Common myeloid progenitor, CD34-positive (primary cell): ENCODE measurements around the gene PXN.

Experiments used
- CTCF ChIA-PET: fragments of 350-600 bp; sonication (Branson Sonifier 250); formaldehyde crosslinking; loops from one replicate; lab custom pipeline; 2021; ENCODE audit warnings: antibody characterized with exemption; lab: Charles Lee
- POLR2A ChIA-PET: fragments of 350-600 bp; sonication (Branson Sonifier 250); formaldehyde crosslinking; loops from one replicate; lab custom pipeline; 2021; ENCODE audit warnings: antibody characterized with exemption; lab: Charles Lee
- DNase-seq, 3 donors: peaks; one replicate each; pipeline versions ENCODE4 v3.0.0 to v3.0.0-alpha.2; 2013
- H3K27ac ChIP-seq, 2 experiments: 1 replicate in 1 of 2; 2 replicates in 1 of 2; pipeline ENCODE4 v1.7.0; 2013; ENCODE audit warnings: inconsistent platforms in 2 of 2, low read length in 2 of 2, mild to moderate bottlenecking in 2 of 2, low read depth in 1 of 2, moderate library complexity in 1 of 2; ENCODE audit not compliant: severe bottlenecking in 2 of 2, insufficient read depth in 1 of 2, poor library complexity in 1 of 2
- H3K27me3 ChIP-seq, 5 experiments: replicated peaks in 2 of 5; 1 replicate in 3 of 5; 2 replicates in 2 of 5; pipeline versions ENCODE4 v1.6.1 to v1.7.0; 2013; ENCODE audit warnings: low read length in 4 of 5, mild to moderate bottlenecking in 2 of 5, moderate library complexity in 2 of 5, inconsistent platforms in 1 of 5; ENCODE audit not compliant: insufficient read depth in 5 of 5, control insufficient read depth in 4 of 5
- H3K36me3 ChIP-seq, 4 experiments: 1 replicate in 2 of 4; 2 replicates in 2 of 4; pipeline versions ENCODE4 v1.6.1 to v1.7.0; 2013; ENCODE audit warnings: low read length in 3 of 4, control low read depth in 1 of 4, mild to moderate bottlenecking in 1 of 4; ENCODE audit not compliant: control insufficient read depth in 4 of 4, insufficient read depth in 4 of 4
- H3K4me1 ChIP-seq, 4 experiments: 1 replicate in 3 of 4; 2 replicates in 1 of 4; pipeline versions ENCODE4 v1.6.1 to v1.7.1; 2013; ENCODE audit warnings: low read length in 3 of 4, mild to moderate bottlenecking in 3 of 4, control low read depth in 1 of 4, inconsistent platforms in 1 of 4, moderate library complexity in 1 of 4; ENCODE audit not compliant: control insufficient read depth in 4 of 4, insufficient read depth in 4 of 4; ENCODE audit errors: control extremely low read depth in 1 of 4
- H3K4me3 ChIP-seq, 7 experiments: 1 replicate in 4 of 7; 2 replicates in 3 of 7; pipeline versions ENCODE4 v1.5.1 to v1.7.0; 2013; ENCODE audit warnings: mild to moderate bottlenecking in 7 of 7, low read length in 6 of 7, moderate library complexity in 6 of 7, inconsistent platforms in 2 of 7, low read depth in 2 of 7, control low read depth in 1 of 7; ENCODE audit not compliant: insufficient read depth in 4 of 7, control insufficient read depth in 1 of 7; ENCODE audit errors: extremely low read depth in 1 of 7
- H3K9me3 ChIP-seq, 5 experiments: 1 replicate in 4 of 5; 2 replicates in 1 of 5; pipeline versions ENCODE4 v1.6.1 to v1.7.1; 2013; ENCODE audit warnings: low read length in 4 of 5, mild to moderate bottlenecking in 2 of 5, inconsistent platforms in 1 of 5, low read depth in 1 of 5, moderate library complexity in 1 of 5; ENCODE audit not compliant: control insufficient read depth in 4 of 5, insufficient read depth in 2 of 5; ENCODE audit errors: control extremely low read depth in 1 of 5
- WGBS: methylation state at CpG from one replicate; pipeline ENCODE4 v1.1.5; 2013; ENCODE audit not compliant: insufficient coverage; 5-methylcytosine and 5-hydroxymethylcytosine counted together

Gene PXN

GRCh38 chr12:120262852-120263747 is 2.4 kb downstream of the PXN start:
- Histone ChIP-seq H3K4me1 (peaks cover 13 to 64% (median 49%) of the 10 kb centered on the region in 4 experiments), H3K27ac (peak overlapping the region in 1 of 2 experiments; percentile 55), H3K9me3 (no peaks in the 10 kb centered on the region), H3K4me3 (peak overlapping the region in 5 of 7 experiments; percentile 29 to 79 (median 44)), H3K36me3 (no peaks in the 10 kb centered on the region), H3K27me3 (no peaks in the 10 kb centered on the region)
- DNase-seq: no peak
- WGBS: 80% methylated on average over 9 of the region's 15 CpGs
- CTCF ChIA-PET: interaction anchor here (0.9 to 43.0 kb wide), 5 partner anchors 17 to 74 kb away, joined by 3 to 879 read pairs (median 3); partner anchors contain the start of gene RPLP0
- POLR2A ChIA-PET: interaction anchor here (0.6 to 2.3 kb wide), 7 partner anchors 9 to 115 kb away, joined by 3 to 14 read pairs (median 4); partner anchors contain the start of genes RNU4-1, RNU4-2 and RPLP0

- ChIA-PET POLR2A (interaction anchor here (0.6 to 2.3 kb wide), 8 partner anchors 8 to 116 kb away, joined by 3 to 14 read pairs (median 4); partner anchors contain the start of genes RNU4-1, RNU4-2 and RPLP0), CTCF (interaction anchor here (0.9 to 43.0 kb wide), 6 partner anchors 13 to 73 kb away, joined by 3 to 879 read pairs (median 4); partner anchors contain the start of gene RPLP0)
- H3K4me1 ChIP-seq: peaks cover 13 to 55% (median 48%) of the 10 kb centered on the region in 4 experiments
- H3K4me3 ChIP-seq: peak overlapping the region in 5 of 7 experiments; percentile 29 to 79 (median 42)
- 50% methylated on average over 10 of the region's 10 CpGs for WGBS
- H3K27me3 ChIP-seq: no peaks in the 10 kb centered on the region
- H3K9me3 ChIP-seq: no peaks in the 10 kb centered on the region
- peak overlapping the region in 1 of 2 experiments; percentile 55 for H3K27ac ChIP-seq
- no peaks in the 10 kb centered on the region for H3K36me3 ChIP-seq
- peak; percentile 43 to 78 (median 73) for DNase-seq
Measured at GRCh38 chr12:120261951-120262851, 3.3 kb downstream of the PXN start.

GRCh38 chr12:120260607-120261006 is 4.9 kb downstream of the PXN start:
- Histone ChIP-seq H3K27ac (no peak overlapping the region), H3K4me1 (peaks cover 13 to 51% (median 42%) of the 10 kb centered on the region in 4 experiments), H3K4me3 (no peak overlapping the region), H3K27me3 (no peaks in the 10 kb centered on the region), H3K36me3 (no peaks in the 10 kb centered on the region), H3K9me3 (no peaks in the 10 kb centered on the region)
- ChIA-PET CTCF (interaction anchor here (1.6 to 43.0 kb wide), 3 partner anchors 15 to 36 kb away, joined by 5 to 879 read pairs (median 425); no protein-coding TSS in a partner anchor), POLR2A (interaction anchor here (1.3 kb wide), 1 partner anchor 31 kb away, joined by 3 read pairs; no protein-coding TSS in a partner anchor)
- 100% methylated on average over 2 of the region's 5 CpGs for WGBS
- DNase-seq: no peak

- CTCF ChIA-PET: interaction anchor here (26.9 to 43.0 kb wide), 2 partner anchors 14 to 35 kb away, joined by 425 to 879 read pairs; no protein-coding TSS in a partner anchor
Measured at GRCh38 chr12:120259418-120260202, 5.9 kb downstream of the PXN start.

GRCh38 chr12:120258323-120258896 is 7.1 kb downstream of the PXN start:
- CTCF ChIA-PET: interaction anchor here (0.6 to 43.0 kb wide), 3 partner anchors 12 to 57 kb away, joined by 3 to 879 read pairs (median 425); partner anchors contain the start of gene RPLP0
- DNase-seq: no peak
- Histone ChIP-seq H3K4me3 (no peak overlapping the region), H3K27me3 (no peaks in the 10 kb centered on the region), H3K27ac (no peak overlapping the region), H3K4me1 (peaks cover 9 to 45% (median 30%) of the 10 kb centered on the region in 4 experiments), H3K36me3 (peaks cover 0 to 7% (median 2%) of the 10 kb centered on the region in 4 experiments), H3K9me3 (no peaks in the 10 kb centered on the region)
- WGBS: 100% methylated on average over 5 of the region's 5 CpGs
- POLR2A ChIA-PET: no interaction called here

More at GRCh38 chr12:120259418-120260202, 5.9 kb downstream of the PXN start:
- H3K4me3 ChIP-seq: no peak overlapping the region
- H3K4me1 ChIP-seq: peaks cover 13 to 49% (median 36%) of the 10 kb centered on the region in 4 experiments
- 91% methylated on average over 5 of the region's 8 CpGs for WGBS
- peaks cover 0 to 7% (median 2%) of the 10 kb centered on the region in 4 experiments for H3K36me3 ChIP-seq
- H3K27me3 ChIP-seq: no peaks in the 10 kb centered on the region
- no peaks in the 10 kb centered on the region for H3K9me3 ChIP-seq
- DNase-seq: no peak
- POLR2A ChIA-PET: interaction anchor here (1.3 kb wide), 1 partner anchor 32 kb away, joined by 3 read pairs; no protein-coding TSS in a partner anchor
- H3K27ac ChIP-seq: no peak overlapping the region
